B cell (primary cell): ENCODE results near the gene SMIM3.

ENCODE experiments used
- EZH2 ChIP-seq: IDR thresholded peaks from 2 replicates; pipeline ENCODE4 v1.6.1; 2012; ENCODE audit warnings: borderline replicate concordance, low read depth, mild to moderate bottlenecking, moderate library complexity, low read length; ENCODE audit not compliant: insufficient read depth, poor library complexity, severe bottlenecking
- TF ChIP-seq, protein P1 (sequence below): fragments of 200-600 bp; IDR thresholded peaks from one replicate; pipeline ENCODE4 v1.8.0; 2022; ENCODE audit warnings: antibody characterized with exemption, mild to moderate bottlenecking

DNA sequence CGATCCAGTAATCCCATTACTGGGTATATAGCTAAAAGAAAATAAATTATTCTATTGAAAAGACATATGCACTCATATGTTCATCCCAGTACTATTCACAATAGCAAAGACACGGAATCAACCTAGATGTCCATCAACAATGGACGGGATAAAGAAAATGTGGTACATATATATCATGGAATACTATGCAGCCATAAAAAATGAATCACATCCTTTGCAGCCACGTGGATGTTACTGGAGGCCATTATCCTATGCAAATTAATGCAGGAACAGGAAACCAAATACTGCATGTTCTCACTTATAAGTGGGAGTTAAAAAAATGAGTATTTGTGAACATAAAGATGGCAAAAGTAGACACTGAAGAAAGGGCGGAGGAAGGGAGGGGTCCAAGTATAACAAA, 51.2 kb downstream of the SMIM3 start:
- TF ChIP-seq, protein P1, sequence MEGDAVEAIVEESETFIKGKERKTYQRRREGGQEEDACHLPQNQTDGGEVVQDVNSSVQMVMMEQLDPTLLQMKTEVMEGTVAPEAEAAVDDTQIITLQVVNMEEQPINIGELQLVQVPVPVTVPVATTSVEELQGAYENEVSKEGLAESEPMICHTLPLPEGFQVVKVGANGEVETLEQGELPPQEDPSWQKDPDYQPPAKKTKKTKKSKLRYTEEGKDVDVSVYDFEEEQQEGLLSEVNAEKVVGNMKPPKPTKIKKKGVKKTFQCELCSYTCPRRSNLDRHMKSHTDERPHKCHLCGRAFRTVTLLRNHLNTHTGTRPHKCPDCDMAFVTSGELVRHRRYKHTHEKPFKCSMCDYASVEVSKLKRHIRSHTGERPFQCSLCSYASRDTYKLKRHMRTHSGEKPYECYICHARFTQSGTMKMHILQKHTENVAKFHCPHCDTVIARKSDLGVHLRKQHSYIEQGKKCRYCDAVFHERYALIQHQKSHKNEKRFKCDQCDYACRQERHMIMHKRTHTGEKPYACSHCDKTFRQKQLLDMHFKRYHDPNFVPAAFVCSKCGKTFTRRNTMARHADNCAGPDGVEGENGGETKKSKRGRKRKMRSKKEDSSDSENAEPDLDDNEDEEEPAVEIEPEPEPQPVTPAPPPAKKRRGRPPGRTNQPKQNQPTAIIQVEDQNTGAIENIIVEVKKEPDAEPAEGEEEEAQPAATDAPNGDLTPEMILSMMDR, result no peak
- no peak for TF ChIP-seq EZH2
